ENCODE measurements around the gene UPK1A.

DNA sequence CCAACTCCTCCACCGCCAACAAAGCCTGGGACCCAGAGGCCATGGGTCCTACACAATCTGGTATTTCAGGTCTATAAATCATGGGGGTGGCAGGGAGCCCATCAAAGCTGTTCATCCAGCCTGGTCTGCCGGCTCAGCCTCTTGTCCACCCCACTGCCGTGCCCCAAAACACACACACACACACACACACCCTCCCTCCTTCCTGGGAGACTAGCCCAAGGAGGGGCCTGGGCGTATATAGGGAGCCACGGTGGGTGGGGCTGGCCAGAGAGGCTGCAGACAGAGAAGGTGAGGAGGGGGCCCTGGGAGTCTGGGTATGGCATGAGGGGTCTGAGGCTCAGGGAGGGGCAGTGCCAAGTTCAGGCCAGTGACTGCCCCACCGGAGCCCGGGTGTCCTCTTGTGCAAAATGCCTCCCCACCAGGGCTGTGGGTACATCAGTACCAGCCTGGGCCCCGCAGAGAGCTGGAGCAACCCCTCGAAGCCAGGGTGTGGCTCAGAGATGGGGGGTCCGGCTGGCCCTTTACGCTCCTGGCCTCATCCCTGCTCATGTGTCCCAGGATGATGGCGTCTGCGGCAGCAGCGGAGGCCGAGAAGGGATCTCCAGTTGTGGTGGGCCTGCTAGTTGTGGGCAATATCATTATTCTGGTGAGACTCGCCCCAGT, at the start of gene UPK1A:
- TF ChIP-seq, protein P1, sequence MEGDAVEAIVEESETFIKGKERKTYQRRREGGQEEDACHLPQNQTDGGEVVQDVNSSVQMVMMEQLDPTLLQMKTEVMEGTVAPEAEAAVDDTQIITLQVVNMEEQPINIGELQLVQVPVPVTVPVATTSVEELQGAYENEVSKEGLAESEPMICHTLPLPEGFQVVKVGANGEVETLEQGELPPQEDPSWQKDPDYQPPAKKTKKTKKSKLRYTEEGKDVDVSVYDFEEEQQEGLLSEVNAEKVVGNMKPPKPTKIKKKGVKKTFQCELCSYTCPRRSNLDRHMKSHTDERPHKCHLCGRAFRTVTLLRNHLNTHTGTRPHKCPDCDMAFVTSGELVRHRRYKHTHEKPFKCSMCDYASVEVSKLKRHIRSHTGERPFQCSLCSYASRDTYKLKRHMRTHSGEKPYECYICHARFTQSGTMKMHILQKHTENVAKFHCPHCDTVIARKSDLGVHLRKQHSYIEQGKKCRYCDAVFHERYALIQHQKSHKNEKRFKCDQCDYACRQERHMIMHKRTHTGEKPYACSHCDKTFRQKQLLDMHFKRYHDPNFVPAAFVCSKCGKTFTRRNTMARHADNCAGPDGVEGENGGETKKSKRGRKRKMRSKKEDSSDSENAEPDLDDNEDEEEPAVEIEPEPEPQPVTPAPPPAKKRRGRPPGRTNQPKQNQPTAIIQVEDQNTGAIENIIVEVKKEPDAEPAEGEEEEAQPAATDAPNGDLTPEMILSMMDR (IDR thresholded peaks at IDR 0.05) = no peak
- no peak for TF ChIP-seq POLR2A (IDR thresholded peaks at IDR 0.05)
